ENCODE results near the gene PRR20G.

GRCh38 chr3:127274200-127274760 lies 13.6 kb downstream of the PRR20G start:
- TF ChIP-seq CTCF (IDR thresholded peaks at IDR 0.05), result no peak
- TF ChIP-seq EZH2 (IDR thresholded peaks at IDR 0.05), result no peak
